GM23248 (cell line): ENCODE measurements around the gene PREP.

Source experiments
- EZH2 ChIP-seq: fragments of 200-600 bp; sonication (generic); IDR thresholded peaks from 2 replicates; pipeline ENCODE4 v1.6.1; 2018; ENCODE audit warnings: antibody characterized with exemption, mild to moderate bottlenecking; ENCODE audit not compliant: insufficient read depth, poor library complexity, severe bottlenecking
- EZH2phosphoT487 ChIP-seq: fragments of 200-600 bp; sonication (generic); IDR thresholded peaks from 2 replicates; pipeline ENCODE4 v1.6.1; 2018; ENCODE audit warnings: antibody characterized with exemption, moderate library complexity, mild to moderate bottlenecking, low read depth; ENCODE audit not compliant: insufficient read depth

GRCh38 chr6:105319331-105319730 is 83.6 kb downstream of the PREP start:
- no peak for TF ChIP-seq EZH2phosphoT487
- no peak for TF ChIP-seq EZH2
